Dermis microvascular lymphatic vessel endothelial cell (primary cell): ENCODE data around the gene RNU1-1. TPM values are rescaled to one million over a fixed set of nuclear protein-coding genes. Genes with fewer than 3 reads are reported as not detected.
A peak's percentile ranks its signal among the peaks of the same experiment; 100 is the strongest.
"Not testable (repeated sequence)": the region's sequence is repeated elsewhere in the genome, so short reads cannot be mapped to it uniquely, and the experiment has no call there.

ENCODE experiments used
- DNase-seq, 2 donors: peaks; one replicate each; pipeline versions ENCODE4 v3.0.0 to v3.0.0-alpha.2; 2010; ENCODE audit warnings: low read depth in 2 of 2
- total RNA-seq: library from RNA; depleted of rRNA; stranded (reverse); fragments of >200 nt; gene quantifications from 2 replicates; pipeline ENCODE4 v1.2.1, GENCODE V29; 2014

The RNU1-1 gene
- total RNA-seq, result under 0.01 TPM in 2 replicates

GRCh38 chr1:16514107-16515055 lies at the start of gene RNU1-1:
Gene RNU1-1, minus strand, starts transcription at chr1:16514285.
- peak; percentile 64 to 70 for DNase-seq

GRCh38 chr1:16561035-16561434 lies 47.0 kb upstream of the RNU1-1 start:
- not testable (repeated sequence) for DNase-seq

GRCh38 chr1:16560498-16560897 lies 46.4 kb upstream of the RNU1-1 start:
- not testable (repeated sequence) for DNase-seq

- not testable (repeated sequence) for DNase-seq
These were observed 45.6 kb upstream of the RNU1-1 start for GRCh38 chr1:16559688-16560087.

- not testable (repeated sequence) for DNase-seq
These were observed 42.9 kb upstream of the RNU1-1 start for GRCh38 chr1:16557034-16557433.

GRCh38 chr1:16553244-16553643 lies 39.2 kb upstream of the RNU1-1 start:
- DNase-seq, result not testable (repeated sequence)

- DNase-seq, result not testable (repeated sequence)
These were observed 36.3 kb upstream of the RNU1-1 start for GRCh38 chr1:16550212-16550918.

GRCh38 chr1:16549545-16549944 lies 35.5 kb upstream of the RNU1-1 start:
- DNase-seq, result not testable (repeated sequence)

- DNase-seq, result not testable (repeated sequence)
These were observed 33.6 kb upstream of the RNU1-1 start for GRCh38 chr1:16547502-16548241.

- peak; percentile 51 to 52 for DNase-seq
These were observed 31.6 kb upstream of the RNU1-1 start for GRCh38 chr1:16545682-16546095.

GRCh38 chr1:16540421-16540893 lies 26.4 kb upstream of the RNU1-1 start:
- not testable (repeated sequence) for DNase-seq

GRCh38 chr1:16537528-16537927 lies 23.4 kb upstream of the RNU1-1 start:
- not testable (repeated sequence) for DNase-seq

GRCh38 chr1:16536796-16537195 lies 22.7 kb upstream of the RNU1-1 start:
- DNase-seq, result not testable (repeated sequence)

GRCh38 chr1:16535898-16536297 lies 21.8 kb upstream of the RNU1-1 start:
- not testable (repeated sequence) for DNase-seq

GRCh38 chr1:16535487-16535886 lies 21.4 kb upstream of the RNU1-1 start:
- not testable (repeated sequence) for DNase-seq

- peak in 1 of 2 donors; percentile 23 for DNase-seq
These were observed 20.9 kb upstream of the RNU1-1 start for GRCh38 chr1:16534829-16535456.

- not testable (repeated sequence) for DNase-seq
These were observed 20.2 kb upstream of the RNU1-1 start for GRCh38 chr1:16534239-16534828.

- DNase-seq, result not testable (repeated sequence)
These were observed 18.3 kb upstream of the RNU1-1 start for GRCh38 chr1:16532235-16532991.

GRCh38 chr1:16528338-16528737 lies 14.3 kb upstream of the RNU1-1 start:
- DNase-seq, result not testable (repeated sequence)

GRCh38 chr1:16525769-16526168 lies 11.7 kb upstream of the RNU1-1 start:
- not testable (repeated sequence) for DNase-seq
